ENCODE results near the gene UBE2B. TPM values are rescaled to one million over a fixed set of nuclear protein-coding genes. Genes with fewer than 3 reads are reported as not detected.
"Not testable (repeated sequence)": the region's sequence is repeated elsewhere in the genome, so short reads cannot be mapped to it uniquely, and the experiment has no call there.

Gene UBE2B
- total RNA-seq, 4 donors from 2014 or later = 51.1 to 126 (median 71.6) TPM

GRCh38 chr5:134370311-134370870, 978 bp upstream of the UBE2B start:
- intact Hi-C loops (cut with DNase I; ENCODE audit: low total_unique reads) = loop anchor here (5.0 kb wide), 1 partner anchor 157 kb away; the partner anchor contains the start of gene JADE2
- Histone ChIP-seq H3K4me1 (peaks cover 7 to 46% (median 33%) of the 10 kb centered on the region in 4 donors), H3K4me3 (peak overlapping the region; percentile 13 to 95 (median 76)), H3K27me3 (no peaks in the 10 kb centered on the region), H3K27ac (peak overlapping the region; percentile 99), H3K9me3 (no peaks in the 10 kb centered on the region), H3K36me3 (peaks cover 0 to 8% (median 0%) of the 10 kb centered on the region in 4 donors)
- in situ Hi-C loops (cut with MboI; ENCODE audit: low pct_ligation_motif_present in 1 of 4, low pct_unique_long_range_greater_than_20kb in 1 of 4, low sequenced_read_pairs in 3 of 4) = no loop called here
- 10 to 24% methylated on average over 4 to 5 of the region's 5 CpGs for WGBS, 2 donors (ENCODE audit: low coverage in 1 of 2)
- TF ChIP-seq EP300 (IDR thresholded peaks at IDR 0.05; ENCODE audit: low read depth) (no peak), CTCF (IDR thresholded peaks at IDR 0.05) (no peak)
- no peak for DNase-seq

DNA sequence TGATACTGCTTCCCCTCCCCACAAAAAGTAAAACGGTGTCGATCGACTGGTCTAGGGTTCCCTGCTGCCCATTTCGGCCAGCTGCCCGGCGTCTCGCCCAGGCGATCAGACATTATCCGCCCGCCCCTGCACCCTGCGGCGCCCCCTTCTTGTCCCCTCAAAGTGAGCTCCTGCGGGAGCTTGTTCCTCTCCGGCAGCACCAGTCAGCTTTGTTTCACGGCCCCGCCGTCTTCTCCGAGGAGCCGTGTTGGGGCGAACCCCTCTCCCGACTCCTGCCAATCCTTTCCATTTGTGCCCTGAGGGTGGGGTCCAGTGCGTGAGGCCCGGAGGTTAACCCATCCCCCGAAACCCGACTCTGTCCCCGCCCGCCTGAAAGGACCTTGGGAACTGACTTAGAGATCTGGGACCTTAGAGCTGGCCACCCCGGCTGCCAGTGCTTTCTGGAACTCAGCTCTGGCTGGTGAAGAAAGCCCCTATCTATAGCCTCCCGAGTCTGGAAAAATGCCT, 518 bp downstream of the UBE2B start:
- intact Hi-C loops (cut with DNase I; ENCODE audit: low total_unique reads) (loop anchor here (5.0 kb wide), 1 partner anchor 155 kb away; the partner anchor contains the start of gene JADE2), in situ Hi-C loops (cut with MboI; ENCODE audit: low pct_ligation_motif_present in 1 of 4, low pct_unique_long_range_greater_than_20kb in 1 of 4, low sequenced_read_pairs in 3 of 4) (no loop called here)
- Histone ChIP-seq H3K36me3 (peaks cover 0 to 16% (median 0%) of the 10 kb centered on the region in 4 donors), H3K27me3 (no peaks in the 10 kb centered on the region), H3K27ac (peak overlapping the region; percentile 99), H3K4me1 (peaks cover 3 to 38% (median 26%) of the 10 kb centered on the region in 4 donors), H3K9me3 (no peaks in the 10 kb centered on the region), H3K4me3 (peak overlapping the region; percentile 61 to 98 (median 93))
- 0 to 2% methylated on average over 1 to 19 of the region's 29 CpGs for WGBS, 2 donors (ENCODE audit: low coverage in 1 of 2)
- TF ChIP-seq POLR2AphosphoS5 (IDR thresholded peaks at IDR 0.05) (no peak), POLR2A (IDR thresholded peaks at IDR 0.05) (no peak), CTCF (IDR thresholded peaks at IDR 0.05) (no peak), EP300 (IDR thresholded peaks at IDR 0.05; ENCODE audit: low read depth) (no peak)
- peak; percentile 61 for DNase-seq

DNA sequence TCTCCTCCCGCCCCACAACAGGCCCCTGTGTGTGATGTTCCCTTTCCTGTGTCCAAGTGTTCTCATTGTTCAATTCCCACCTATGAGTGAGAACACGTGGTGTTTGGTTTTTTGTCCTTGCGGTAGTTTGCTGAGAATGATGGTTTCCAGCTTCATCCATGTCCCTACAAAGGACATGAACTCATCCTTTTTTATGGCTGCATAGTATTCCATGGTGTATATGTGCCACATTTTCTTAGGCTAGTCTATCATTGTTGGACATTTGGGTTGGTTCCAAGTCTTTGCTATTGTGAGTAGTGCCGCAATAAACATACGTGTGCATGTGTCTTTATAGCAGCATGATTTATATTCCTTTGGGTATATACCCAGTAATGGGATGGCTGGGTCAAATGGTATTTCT, 2.3 kb downstream of the UBE2B start:
- intact Hi-C loops (cut with DNase I; ENCODE audit: low total_unique reads) = loop anchor here (5.0 kb wide), 1 partner anchor 154 kb away; the partner anchor contains the start of gene JADE2
- WGBS, 2 donors (ENCODE audit: low coverage in 1 of 2) = 88% methylated on average over 5 of the region's 5 CpGs; no CpG with 5 or more reads in 1 of the 2 donors
- H3K9me3 ChIP-seq; H3K27ac ChIP-seq; H3K27me3 ChIP-seq; DNase-seq; in situ Hi-C loops (cut with MboI; ENCODE audit: low pct_ligation_motif_present in 1 of 4, low pct_unique_long_range_greater_than_20kb in 1 of 4, low sequenced_read_pairs in 3 of 4): not testable (repeated sequence)
- Histone ChIP-seq H3K36me3 (peaks cover 0 to 29% (median 2%) of the 10 kb centered on the region in 4 donors), H3K4me1 (peaks cover 3 to 34% (median 22%) of the 10 kb centered on the region in 4 donors), H3K4me3 (peak overlapping the region in 1 of 4 donors; percentile 95)

DNA sequence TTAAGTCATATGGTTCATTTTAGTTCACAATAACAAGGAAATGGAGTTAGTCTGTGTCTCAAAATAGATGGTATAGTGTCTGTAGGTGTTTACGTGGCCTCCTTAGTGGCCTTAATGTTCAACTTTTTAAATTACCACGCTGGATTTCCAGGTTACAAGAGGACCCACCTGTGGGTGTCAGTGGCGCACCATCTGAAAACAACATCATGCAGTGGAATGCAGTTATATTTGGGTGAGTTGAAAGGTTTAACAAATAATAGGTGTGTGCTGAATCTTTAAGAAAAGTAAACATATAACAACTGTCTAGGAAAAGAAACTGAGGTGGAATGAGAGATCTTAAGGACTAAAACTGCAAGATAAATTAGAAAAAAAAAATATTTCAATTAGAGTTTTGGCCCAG, 2.9 kb downstream of the UBE2B start:
- no peaks in the 10 kb centered on the region for H3K9me3 ChIP-seq
- intact Hi-C loops (cut with DNase I; ENCODE audit: low total_unique reads) (loop anchor here (5.0 kb wide), 1 partner anchor 153 kb away; the partner anchor contains the start of gene JADE2), in situ Hi-C loops (cut with MboI; ENCODE audit: low pct_ligation_motif_present in 1 of 4, low pct_unique_long_range_greater_than_20kb in 1 of 4, low sequenced_read_pairs in 3 of 4) (no loop called here)
- no peak for DNase-seq
- H3K4me3 ChIP-seq = no peak overlapping the region
- peaks cover 0 to 30% (median 2%) of the 10 kb centered on the region in 4 donors for H3K36me3 ChIP-seq
- H3K4me1 ChIP-seq = peaks cover 3 to 34% (median 22%) of the 10 kb centered on the region in 4 donors
- 68 to 76% methylated on average over 3 of the region's 3 CpGs for WGBS, 2 donors (ENCODE audit: low coverage in 1 of 2)
- H3K27ac ChIP-seq = no peak overlapping the region
- TF ChIP-seq EP300 (IDR thresholded peaks at IDR 0.05; ENCODE audit: low read depth) (no peak), CTCF (IDR thresholded peaks at IDR 0.05) (no peak), POLR2AphosphoS5 (IDR thresholded peaks at IDR 0.05) (no peak), POLR2A (IDR thresholded peaks at IDR 0.05) (no peak)
- no peaks in the 10 kb centered on the region for H3K27me3 ChIP-seq
